Tibial nerve (tissue), 4 donors: ENCODE results near the gene MCF2L. TPM values are rescaled to one million over a fixed set of nuclear protein-coding genes. Genes with fewer than 3 reads are reported as not detected.

Experiments used
- DNase-seq, 2 donors: peaks; one replicate each; pipeline ENCODE4 v3.0.0-alpha.2; 2019; ENCODE audit warnings: low spot score in 2 of 2
- H3K27ac ChIP-seq, 4 donors: fragments of 200-600 bp; sonication (generic) in 3 of 4; one replicate each; pipeline ENCODE4 v1.5.1; 2017 to 2019; ENCODE audit warnings: mild to moderate bottlenecking in 1 of 4
- H3K27me3 ChIP-seq, 2 donors: fragments of 200-600 bp; sonication (generic) in 1 of 2; one replicate each; pipeline versions ENCODE4 v1.5.1 to v1.6.0; 2017 to 2019
- H3K36me3 ChIP-seq, 3 donors: fragments of 200-600 bp; sonication (generic); one replicate each; pipeline ENCODE4 v1.5.1; 2018 to 2019
- H3K4me1 ChIP-seq, 4 donors: fragments of 200-600 bp; sonication (generic) in 3 of 4; one replicate each; pipeline ENCODE4 v1.5.1; 2017 to 2019
- H3K4me3 ChIP-seq, 4 donors: fragments of 200-600 bp; sonication (generic) in 3 of 4; one replicate each; pipeline ENCODE4 v1.5.1; 2017 to 2019; ENCODE audit warnings: mild to moderate bottlenecking in 1 of 4, moderate library complexity in 1 of 4
- H3K9me3 ChIP-seq, 4 donors: fragments of 200-600 bp; sonication (generic) in 3 of 4; one replicate each; pipeline ENCODE4 v1.5.1; 2017 to 2019
- CTCF ChIP-seq, 5 experiments: fragments of 200-600 bp in 3 of 5; fragments of 450-650 bp in 2 of 5; sonication (generic) in 3 of 5; IDR thresholded peaks; one replicate each; pipeline ENCODE4 v1.5.1; 2016 to 2019; ENCODE audit warnings: antibody characterized with exemption in 5 of 5, mild to moderate bottlenecking in 3 of 5, moderate library complexity in 2 of 5
- EP300 ChIP-seq, 2 donors: sonication (generic); formaldehyde crosslinking; IDR thresholded peaks; one replicate each; pipeline ENCODE4 v1.6.1; 2017; ENCODE audit warnings: antibody characterized with exemption in 2 of 2, mild to moderate bottlenecking in 1 of 2
- POLR2A ChIP-seq, 2 donors: fragments of 450-650 bp; IDR thresholded peaks; one replicate each; pipeline ENCODE4 v1.6.1; 2017; ENCODE audit warnings: antibody characterized with exemption in 2 of 2, mild to moderate bottlenecking in 2 of 2, moderate library complexity in 2 of 2
- WGBS, 2 donors: methylation state at CpG; one replicate each; pipeline ENCODE4 v1.1.5; 2018; 5-methylcytosine and 5-hydroxymethylcytosine counted together
- total RNA-seq, 4 donors: library from RNA; depleted of rRNA; stranded (reverse); fragments of >200 nt; gene quantifications; one replicate each; pipeline ENCODE4 v1.1.0, GENCODE V29; 2016

The MCF2L gene
- total RNA-seq, 4 donors from 2014 or later: 30.1 to 82.6 (median 45.3) TPM

GRCh38 chr13:112956571-112957294 lies 12.3 kb upstream of the MCF2L start:
- TF ChIP-seq CTCF (IDR thresholded peaks at IDR 0.05): no peak
- TF ChIP-seq EP300 (IDR thresholded peaks at IDR 0.05): no peak
- TF ChIP-seq POLR2A (IDR thresholded peaks at IDR 0.05): no peak
- Histone ChIP-seq H3K36me3 (no peaks in the 10 kb centered on the region), H3K9me3 (no peaks in the 10 kb centered on the region), H3K4me1 (peaks cover 0 to 8% (median 0%) of the 10 kb centered on the region in 4 donors), H3K4me3 (no peak overlapping the region), H3K27ac (no peak overlapping the region), H3K27me3 (peaks cover 0 to 5% of the 10 kb centered on the region in 2 donors)
- DNase-seq: no peak
- 59 to 64% methylated on average over 18 to 19 of the region's 19 CpGs for WGBS, 2 donors

DNA sequence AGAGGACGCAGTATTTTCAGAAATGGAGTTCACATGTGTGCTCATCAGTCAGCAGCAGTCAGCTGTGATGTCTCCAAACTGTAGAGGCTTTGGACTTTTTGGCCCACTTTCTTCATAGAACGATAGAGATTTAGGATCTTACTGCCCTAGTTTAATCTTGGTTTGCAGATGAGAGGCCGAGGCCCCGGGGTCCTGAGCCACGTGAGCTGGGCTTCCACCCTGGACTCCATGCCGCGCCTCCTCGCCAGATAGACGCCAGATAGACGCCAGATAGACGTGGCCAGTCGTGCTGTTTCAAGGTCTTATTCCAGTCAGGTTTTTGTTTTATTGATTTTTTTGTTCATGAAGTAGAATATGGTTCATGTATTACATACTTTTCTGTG lies 11.7 kb upstream of the MCF2L start:
- Histone ChIP-seq H3K27ac (no peak overlapping the region), H3K4me3 (no peak overlapping the region), H3K27me3 (peaks cover 0 to 4% of the 10 kb centered on the region in 2 donors), H3K36me3 (no peaks in the 10 kb centered on the region), H3K4me1 (peaks cover 0 to 8% (median 0%) of the 10 kb centered on the region in 4 donors), H3K9me3 (no peaks in the 10 kb centered on the region)
- WGBS, 2 donors: 68 to 72% methylated on average over 12 of the region's 12 CpGs
- TF ChIP-seq CTCF (IDR thresholded peaks at IDR 0.05) (no peak), POLR2A (IDR thresholded peaks at IDR 0.05) (no peak)
- DNase-seq: no peak

- Histone ChIP-seq H3K9me3 (no peaks in the 10 kb centered on the region), H3K4me1 (peaks cover 0 to 8% (median 0%) of the 10 kb centered on the region in 4 donors), H3K36me3 (no peaks in the 10 kb centered on the region), H3K27ac (peak overlapping the region in 2 of 4 donors; percentile 17 to 64), H3K4me3 (no peak overlapping the region), H3K27me3 (peaks cover 0 to 4% of the 10 kb centered on the region in 2 donors)
- TF ChIP-seq CTCF (IDR thresholded peaks at IDR 0.05) (no peak), POLR2A (IDR thresholded peaks at IDR 0.05) (no peak), EP300 (IDR thresholded peaks at IDR 0.05) (no peak)
- 71 to 72% methylated on average over 25 to 29 of the region's 29 CpGs for WGBS, 2 donors
- DNase-seq: no peak
Measured at GRCh38 chr13:112958127-112958989, 10.7 kb upstream of the MCF2L start.

DNA sequence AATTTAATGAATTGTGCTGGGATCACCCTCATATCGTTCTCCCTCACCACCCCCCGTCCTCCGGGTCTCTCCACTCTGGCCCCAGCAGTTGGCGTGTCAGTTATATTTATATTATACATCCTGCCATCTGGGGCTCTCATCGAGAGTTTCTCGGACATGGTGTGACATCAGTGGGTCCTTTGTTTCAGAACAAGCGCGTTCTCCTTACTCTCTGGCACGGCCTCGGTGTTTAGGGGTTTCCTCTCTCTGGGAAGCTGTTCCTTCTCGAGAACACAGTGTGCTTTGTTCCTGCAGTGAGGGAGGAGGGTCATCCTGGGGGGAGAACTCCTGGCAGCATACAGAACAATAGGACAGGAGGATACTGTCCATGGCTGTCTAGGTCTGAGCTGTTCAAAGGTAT lies 9.8 kb upstream of the MCF2L start:
- H3K4me1 ChIP-seq: peaks cover 0 to 8% (median 0%) of the 10 kb centered on the region in 4 donors
- TF ChIP-seq EP300 (IDR thresholded peaks at IDR 0.05) (peak; percentile 19 to 61), CTCF (IDR thresholded peaks at IDR 0.05) (no peak)
- DNase-seq: no peak
- WGBS, 2 donors: 16 to 19% methylated on average over 11 of the region's 11 CpGs
- H3K36me3 ChIP-seq: no peaks in the 10 kb centered on the region
- no peak overlapping the region for H3K4me3 ChIP-seq
- H3K27me3 ChIP-seq: peaks cover 0 to 4% of the 10 kb centered on the region in 2 donors
- no peaks in the 10 kb centered on the region for H3K9me3 ChIP-seq
- H3K27ac ChIP-seq: peak overlapping the region in 1 of 4 donors; percentile 64
